ENCODE data around the gene POTEB3.
"Not testable (repeated sequence)": the region's sequence is repeated elsewhere in the genome, so short reads cannot be mapped to it uniquely, and the experiment has no call there.

POTEB3 gene

DNA sequence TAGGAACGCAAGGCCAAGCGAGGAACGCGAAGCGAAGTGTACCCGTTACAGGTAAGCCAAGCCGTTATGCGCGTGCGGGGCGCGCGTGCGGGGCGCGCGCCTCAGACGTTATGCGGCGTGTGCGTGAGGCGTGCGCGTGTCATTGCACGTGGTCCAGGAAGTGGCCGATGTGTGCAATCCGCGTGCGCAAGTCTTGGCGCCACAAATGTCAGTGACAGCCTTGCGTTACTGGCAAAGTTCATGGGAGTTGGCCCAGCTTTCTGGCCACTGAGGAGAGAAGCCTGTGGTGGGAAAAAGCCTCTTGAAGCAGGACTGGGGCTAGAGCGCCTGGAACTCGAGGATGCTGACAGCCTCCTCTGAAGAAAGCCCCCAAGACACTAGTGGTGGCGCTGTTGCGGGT lies at the start of gene POTEB3:
POTEB3 (minus strand) TSS at position 101 of the 400 bp plus-strand sequence. CDS start 488 bp downstream, outside the sequence.
- not testable (repeated sequence) for DNase-seq

DNA sequence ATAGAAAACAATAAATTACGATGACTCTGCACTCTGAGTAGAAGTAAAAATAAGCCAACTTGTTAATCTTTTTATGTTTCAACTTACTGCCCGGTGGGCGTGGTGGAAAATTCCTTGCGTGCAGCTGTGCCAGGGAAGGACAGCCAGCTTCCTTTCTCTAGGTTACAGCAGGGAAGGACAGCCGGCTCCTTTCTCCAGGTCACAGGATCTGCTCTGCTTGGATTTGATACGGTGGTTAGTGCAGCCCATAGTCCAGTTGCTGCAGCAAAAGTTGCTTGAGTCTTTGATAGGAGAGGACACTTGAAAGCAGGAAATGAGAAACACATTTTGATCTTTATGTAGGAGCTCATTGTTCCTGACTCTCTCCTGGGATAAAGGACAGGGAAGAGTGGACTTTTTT lies 13.4 kb upstream of the POTEB3 start:
- not testable (repeated sequence) for DNase-seq

DNA sequence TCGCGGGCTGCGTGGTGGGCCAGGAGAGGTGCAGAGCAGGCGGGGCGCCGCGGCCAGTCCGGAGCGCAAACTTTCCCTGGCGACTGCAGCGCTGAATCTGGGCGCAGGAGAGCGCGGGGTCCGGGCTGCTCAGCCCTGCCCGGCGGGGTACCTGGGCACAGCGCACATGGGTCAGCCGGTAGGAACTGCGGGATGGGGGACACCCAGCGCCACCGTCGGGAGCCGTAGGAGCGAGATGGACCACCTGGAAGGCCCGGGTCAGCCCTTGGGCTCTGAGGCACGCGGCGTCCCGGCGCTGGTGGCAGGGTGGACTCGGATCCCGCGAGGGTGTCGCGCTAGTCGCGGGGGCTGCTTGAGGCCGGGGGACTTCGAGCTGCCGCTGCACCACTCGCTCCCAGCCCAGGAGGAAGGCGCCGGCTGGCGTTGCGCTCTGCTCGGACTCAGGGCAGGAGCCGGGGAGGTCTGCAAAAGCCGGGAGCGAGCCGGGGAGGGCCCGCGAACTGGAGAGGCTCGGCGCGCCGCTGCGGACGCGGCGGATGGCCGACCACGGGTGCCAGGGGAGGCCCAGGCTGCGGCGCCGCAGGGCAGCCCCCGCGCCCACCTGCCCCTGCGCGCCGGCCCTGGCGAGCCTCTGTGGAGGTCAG lies 11.7 kb upstream of the POTEB3 start:
- not testable (repeated sequence) for DNase-seq

DNA sequence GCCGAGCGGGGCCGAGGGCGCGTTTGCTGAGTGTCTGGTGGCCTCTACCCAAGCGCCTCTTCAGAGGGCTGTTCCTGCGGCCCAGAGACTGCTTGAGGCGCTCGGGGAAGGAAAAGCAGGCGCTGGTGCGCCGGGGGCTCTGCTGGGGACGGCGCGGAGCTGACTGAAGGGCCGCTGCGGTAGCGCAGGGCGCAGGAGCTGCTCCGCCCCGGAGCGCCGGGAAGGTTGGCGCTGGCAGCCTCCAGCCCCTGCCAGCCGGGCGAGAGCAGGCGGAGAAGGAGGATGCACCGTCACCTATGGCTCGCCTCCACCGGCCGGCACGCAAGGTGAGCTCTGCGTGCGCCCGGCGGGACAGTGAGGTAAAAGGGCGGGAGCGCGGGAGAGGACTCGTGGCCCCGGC lies 11.2 kb upstream of the POTEB3 start:
- not testable (repeated sequence) for DNase-seq

DNA sequence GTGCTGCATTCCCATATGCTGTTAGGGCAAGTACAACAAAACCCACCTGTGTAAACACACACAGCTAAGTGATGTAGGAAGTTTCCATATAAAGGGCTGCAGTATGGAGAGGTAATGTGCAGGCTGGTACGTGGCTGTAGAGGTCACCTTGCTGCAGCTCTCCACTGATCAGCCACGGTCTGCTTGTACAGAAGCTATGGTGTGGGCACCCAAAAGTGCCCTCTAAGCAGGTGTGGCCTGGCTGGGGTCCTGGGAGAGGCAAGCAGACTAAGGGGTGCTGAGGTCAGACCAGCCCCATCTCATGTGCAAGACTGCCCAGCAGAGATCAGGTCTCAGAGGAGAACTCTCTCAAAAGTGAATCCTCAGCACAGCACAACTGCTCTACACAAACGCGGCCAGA lies 32.9 kb downstream of the POTEB3 start:
- DNase-seq, result not testable (repeated sequence)

DNA sequence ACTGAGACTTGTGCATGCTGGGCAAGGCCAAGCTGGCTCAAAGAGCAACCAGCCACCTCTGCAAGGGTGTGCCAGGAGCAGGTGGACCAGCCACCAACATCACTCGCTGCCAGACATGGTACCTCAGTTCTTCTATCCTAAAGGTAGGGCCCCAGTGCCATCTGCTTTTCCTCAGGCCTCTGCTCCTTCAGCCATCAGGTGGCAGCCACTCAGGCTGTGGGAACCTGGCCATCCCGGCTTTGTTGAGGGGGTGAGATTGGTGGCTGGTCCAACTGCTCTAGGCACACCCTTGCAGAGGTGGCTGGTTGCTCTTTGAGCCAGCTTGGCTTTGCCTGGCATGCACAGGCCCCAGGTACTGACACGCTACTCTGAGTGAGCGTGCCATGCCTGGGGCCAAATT lies 38.8 kb downstream of the POTEB3 start:
- not testable (repeated sequence) for DNase-seq

DNA sequence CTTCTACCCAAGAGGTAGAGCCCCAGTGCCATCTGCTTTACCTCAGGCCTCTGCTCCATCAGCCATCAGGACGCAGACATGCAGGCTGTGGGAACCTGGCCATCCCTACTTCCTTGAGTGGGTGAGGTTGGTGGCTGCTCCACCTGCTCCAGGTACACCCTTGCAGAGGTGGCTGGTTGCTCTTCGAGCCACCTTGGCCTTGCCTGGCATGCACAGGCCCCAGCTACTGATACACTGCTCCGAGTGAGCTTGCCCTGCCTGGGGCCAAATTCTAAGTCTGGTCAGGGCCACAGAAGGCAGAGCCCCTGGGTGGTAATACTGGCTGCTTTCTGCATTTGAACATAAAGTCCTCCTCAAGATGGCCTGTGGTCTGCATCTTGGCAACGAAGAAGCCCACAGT lies 41.2 kb downstream of the POTEB3 start:
- DNase-seq, result not testable (repeated sequence)

DNA sequence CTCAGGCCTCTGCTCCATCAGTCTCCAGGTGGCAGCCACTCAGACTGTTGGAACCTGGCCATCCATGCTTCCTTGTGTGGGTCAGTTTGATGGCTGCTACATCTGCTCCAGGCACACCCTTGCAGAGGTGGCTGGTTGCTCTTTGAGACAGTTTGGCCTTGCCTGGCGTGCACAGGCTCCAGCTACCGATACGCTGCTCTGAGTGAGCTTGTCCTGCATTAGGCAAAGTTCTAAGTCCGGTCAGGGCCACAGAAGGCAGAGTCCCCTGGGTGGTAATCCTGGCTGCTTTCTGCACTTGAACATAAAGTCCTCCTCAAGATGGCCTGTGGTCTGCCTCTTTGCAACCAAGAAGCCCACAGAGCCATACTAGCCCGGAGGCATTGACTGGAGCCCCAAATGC lies 41.8 kb downstream of the POTEB3 start:
- DNase-seq, result not testable (repeated sequence)

DNA sequence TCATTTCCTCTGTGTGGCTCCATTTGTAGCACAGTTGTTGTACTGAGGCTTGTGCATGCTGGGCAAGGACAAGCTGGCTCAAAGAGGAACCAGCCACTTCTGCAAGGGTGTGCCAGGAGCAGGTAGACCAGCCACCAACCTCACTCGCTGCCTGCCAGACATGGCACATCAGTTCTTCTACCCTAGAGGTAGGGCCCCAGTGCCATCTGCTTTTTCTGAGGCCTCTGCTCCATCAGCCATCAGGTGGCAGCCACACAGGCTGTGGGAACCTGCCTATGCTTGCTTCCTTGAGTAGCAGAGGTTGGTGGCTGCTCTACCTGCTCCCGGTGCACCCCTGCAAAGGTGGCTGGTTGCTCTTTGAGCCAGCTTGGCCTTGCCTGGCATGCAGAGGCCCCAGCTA lies 42.6 kb downstream of the POTEB3 start:
- not testable (repeated sequence) for DNase-seq

DNA sequence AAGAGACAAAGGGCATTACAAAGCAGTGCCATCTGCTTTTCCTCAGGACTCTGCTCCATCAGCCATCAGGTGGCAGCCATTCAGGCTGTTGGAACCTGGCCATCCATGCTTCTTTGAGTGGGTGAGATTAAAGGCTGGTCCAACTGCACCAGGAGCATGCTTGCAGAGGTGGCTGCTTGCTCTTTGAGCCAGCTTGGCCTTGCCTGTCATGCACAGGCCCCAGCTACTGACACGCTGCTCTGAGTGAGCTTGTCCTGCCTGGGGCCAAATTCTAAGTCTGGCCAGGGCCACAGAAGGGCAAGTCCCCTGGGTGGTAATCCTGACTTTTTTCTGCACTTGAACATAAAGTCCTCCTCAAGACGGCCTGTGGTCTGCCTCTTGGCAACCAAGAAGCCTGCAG lies 43.1 kb downstream of the POTEB3 start:
- not testable (repeated sequence) for DNase-seq

DNA sequence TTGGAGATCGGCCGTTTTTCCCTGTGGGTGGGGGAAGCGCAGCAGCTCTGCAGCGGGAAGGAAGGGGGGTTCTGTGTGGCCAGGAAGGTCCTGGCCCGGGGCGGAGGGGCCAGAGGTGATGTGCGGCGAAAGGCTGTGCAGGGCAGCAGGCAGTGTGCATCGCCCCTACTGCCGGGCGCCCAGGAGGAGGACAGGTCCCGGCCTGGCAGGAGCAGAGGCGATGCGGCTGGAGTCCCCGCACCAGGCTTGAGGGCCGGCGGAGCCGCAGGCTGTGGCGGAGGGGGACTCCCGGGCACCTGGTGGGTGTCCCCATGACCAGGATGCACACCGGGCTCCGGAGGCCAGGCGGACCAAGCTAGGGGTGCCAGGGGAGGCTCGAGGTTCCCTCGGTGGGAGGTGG lies 54.3 kb downstream of the POTEB3 start:
- not testable (repeated sequence) for DNase-seq

DNA sequence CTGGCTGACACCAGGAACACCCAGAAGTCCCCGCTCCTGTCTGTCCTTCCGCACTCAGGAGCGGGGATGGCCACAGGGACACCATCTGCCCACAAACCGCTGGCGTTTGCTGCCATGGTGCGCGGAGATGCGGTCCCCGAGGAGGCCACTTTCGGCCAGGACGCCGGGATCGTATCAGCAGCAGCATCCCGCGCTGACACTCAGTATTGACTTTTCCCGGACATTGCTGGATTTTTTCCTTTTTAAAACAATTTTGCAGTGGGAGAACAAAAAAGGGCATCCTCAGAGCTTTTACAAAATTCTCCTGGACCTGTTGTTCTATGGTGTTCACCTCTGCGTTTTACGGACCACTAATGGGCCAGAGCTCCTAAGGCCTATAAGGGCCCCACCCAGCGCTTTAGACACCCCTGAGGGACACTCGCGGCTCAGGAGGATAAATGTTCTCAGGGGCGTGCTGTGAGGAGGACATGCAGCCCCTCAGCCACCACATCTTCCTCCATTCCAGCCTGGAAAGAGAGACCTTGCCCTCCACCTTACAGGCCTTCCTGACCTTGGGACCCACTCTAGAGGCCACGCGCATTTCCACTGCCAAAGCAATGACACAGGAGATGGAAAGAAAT lies 56.3 kb downstream of the POTEB3 start:
- not testable (repeated sequence) for DNase-seq

DNA sequence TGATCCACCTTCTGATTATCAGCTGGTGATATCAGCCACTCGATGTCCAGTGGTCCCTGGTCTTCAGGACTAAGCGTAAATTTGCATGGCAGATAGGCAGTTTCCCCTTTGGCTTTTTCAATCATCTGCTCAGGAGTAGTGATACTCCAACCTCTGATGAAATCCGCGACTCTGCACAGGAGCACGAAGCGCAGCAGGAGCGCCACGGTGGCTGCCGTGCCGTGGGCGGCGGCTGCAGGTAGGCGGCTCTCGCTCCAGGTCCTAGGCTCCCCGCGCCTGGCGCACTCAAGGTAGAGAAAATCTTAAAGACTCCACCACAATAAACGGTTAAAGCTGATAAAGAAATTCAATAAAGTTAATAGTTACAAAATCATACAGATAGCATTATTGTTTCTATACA lies 66.6 kb downstream of the POTEB3 start:
- DNase-seq, result not testable (repeated sequence)

DNA sequence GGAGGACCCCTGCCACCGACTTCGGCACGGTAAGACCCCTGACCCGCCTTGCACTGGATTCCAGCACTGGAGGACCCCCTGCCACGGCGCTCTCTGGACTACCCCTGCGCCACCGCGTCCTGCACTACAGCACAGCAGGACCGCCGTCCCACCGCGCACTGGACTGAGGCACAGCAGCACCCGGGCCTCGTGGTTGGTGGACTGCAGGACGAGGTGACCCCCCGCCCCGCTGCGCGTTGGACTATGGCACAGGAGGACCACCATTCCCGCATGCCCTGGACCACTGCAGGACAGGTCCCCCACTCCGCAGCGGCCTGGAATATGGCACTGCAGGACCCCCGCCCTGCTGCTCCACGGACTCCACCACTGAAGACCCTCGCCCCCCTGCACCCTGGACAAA lies 71.1 kb downstream of the POTEB3 start:
- not testable (repeated sequence) for DNase-seq

DNA sequence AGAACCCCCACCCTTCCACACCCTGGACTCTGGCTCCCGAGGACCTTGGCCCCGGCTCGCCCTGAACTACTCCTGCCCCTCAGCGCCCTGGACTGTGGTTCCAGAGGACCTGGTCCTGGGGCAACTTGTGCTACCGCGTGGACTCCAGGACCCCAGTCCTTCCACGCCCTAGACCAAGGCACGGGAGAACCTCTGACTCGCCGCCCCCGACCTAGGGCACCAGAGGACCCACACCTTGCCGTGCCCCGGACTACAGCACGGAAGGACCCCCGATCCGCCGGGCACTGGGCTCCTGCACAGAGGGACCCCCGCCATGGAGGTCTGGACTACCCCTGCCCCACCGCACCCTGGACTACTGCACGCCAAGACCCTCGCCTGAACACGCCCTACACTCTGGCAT lies 71.7 kb downstream of the POTEB3 start:
- DNase-seq, result not testable (repeated sequence)

All from hematopoietic multipotent progenitor cell treated with erythropoietin and hydrocortisone succinate and interleukin-3 and kit ligand, for 4 days (in vitro differentiated cells).